Left renal pelvis (tissue), 4 donors: ENCODE measurements around the gene KPNA1. TPM values are rescaled to one million over a fixed set of nuclear protein-coding genes. Genes with fewer than 3 reads are reported as not detected.

ENCODE experiments used
- DNase-seq, 4 donors: peaks; one replicate each; pipeline ENCODE4 v3.0.0-alpha.2; 2013; ENCODE audit warnings: low read depth in 4 of 4, low spot score in 3 of 4
- polyA plus RNA-seq, 4 donors: library from polyadenylated mRNA; unstranded; fragments of 120-200 nt; gene quantifications; one replicate each; pipeline ENCODE4 v1.2.1, GENCODE V29; 2013; ENCODE audit not compliant: insufficient read length in 4 of 4

Gene KPNA1
- polyA plus RNA-seq, 4 donors = 38.6 to 54.6 (median 48.6) TPM

DNA sequence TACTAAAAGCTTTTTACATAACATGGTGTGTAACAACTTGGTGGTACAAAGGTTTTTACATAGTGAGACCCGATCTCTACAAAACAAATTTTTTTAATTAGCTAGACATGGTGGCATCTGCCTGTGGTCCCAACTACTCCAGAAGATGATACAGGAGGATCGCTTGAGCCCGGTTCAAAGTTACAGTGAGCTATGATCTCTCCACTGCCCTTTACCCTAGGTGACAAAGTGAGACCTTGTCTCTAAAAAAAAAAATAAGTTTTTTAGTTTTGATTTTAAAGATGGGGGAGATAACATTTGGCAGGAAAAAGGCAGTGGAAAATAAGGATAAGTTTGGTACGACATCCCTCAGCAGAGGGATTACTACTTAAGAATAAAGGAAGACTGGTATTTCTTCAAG lies 124.8 kb downstream of the KPNA1 start:
- DNase-seq = no peak

DNA sequence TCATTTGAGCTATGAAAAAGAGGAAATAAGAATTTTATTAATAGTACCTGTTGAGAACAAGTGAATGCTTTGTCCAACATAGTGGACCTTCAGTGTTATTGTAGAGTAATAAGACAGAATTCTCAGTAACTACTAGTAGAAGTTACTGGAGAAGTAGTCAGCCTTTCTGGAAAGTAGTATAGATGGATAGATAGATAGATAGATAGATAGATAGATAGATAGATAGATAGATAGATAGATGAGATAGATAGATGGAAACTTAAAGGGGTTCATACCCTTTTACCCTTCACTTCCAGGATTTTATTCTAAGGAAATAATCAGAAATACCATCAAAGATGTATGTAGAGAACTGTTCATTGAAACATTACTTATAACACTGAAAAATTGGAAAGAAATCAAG lies 125.5 kb downstream of the KPNA1 start:
- no peak for DNase-seq

DNA sequence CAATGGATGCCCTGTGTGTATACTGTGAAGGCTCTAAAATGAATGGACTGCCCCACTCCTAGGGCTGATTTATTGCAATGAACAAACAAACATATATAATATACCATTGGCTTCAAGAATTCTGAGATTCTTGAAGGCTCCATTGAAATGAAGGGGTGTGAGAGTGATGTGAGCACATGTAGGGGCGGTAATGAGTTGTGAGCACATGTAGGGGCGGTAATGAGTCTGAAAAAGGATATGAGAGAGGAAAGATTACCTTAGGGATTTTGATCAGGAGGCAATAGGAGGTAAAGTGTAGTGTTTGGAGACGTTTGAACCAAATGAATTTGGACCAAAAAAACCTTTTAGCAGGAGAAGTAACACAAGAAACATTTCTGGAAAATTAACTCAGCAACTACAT lies 127.0 kb downstream of the KPNA1 start:
- DNase-seq = no peak

DNA sequence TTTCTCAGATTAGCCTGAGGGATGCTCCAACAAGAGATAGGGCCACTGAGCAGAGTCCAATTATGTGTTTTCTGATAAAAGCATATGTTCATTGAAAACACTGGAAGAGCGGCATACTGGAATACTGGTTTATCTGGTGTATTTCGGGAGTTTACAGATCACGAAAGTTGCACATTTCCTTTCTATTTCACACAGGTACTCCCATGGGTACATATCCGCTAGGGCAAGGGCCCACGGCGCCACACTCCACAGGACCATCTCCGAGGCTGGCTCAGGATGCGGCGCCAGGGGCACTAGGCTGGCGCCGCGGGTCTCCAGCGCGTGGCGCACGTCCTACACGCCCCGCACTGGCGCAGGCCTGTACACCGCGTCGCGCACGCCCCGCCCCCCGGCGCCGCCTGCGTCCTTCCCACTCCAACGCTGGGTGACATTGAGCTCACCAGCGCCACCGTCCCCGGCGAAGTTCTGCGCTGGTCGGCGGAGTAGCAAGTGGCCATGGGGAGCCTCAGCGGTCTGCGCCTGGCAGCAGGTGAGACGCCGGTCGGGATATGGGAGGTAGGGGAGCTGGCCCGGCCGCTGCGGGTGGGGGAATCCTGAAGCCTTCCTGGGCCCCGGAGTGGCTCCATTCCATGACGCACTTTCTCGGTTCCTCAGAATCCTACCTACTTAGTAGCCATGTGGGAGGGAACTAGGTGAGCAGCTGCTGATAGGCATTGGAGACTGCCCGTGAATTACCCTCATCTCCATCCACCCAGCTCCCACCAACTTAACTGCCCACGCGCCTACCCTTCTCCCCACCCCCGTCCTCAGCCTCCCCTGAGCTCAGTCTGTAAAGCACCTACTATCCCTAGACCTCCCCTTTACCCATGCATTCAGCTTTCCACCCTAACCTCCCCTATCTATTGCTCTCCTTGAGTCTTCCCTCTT lies 130.7 kb downstream of the KPNA1 start, which contains the start of gene FAM162A:
Gene FAM162A (plus strand): TSS at position 412 of the 927 bp plus-strand sequence. CDS start 84 bp downstream, at position 496.
- peak; percentile 78 to 89 (median 87) for DNase-seq

DNA sequence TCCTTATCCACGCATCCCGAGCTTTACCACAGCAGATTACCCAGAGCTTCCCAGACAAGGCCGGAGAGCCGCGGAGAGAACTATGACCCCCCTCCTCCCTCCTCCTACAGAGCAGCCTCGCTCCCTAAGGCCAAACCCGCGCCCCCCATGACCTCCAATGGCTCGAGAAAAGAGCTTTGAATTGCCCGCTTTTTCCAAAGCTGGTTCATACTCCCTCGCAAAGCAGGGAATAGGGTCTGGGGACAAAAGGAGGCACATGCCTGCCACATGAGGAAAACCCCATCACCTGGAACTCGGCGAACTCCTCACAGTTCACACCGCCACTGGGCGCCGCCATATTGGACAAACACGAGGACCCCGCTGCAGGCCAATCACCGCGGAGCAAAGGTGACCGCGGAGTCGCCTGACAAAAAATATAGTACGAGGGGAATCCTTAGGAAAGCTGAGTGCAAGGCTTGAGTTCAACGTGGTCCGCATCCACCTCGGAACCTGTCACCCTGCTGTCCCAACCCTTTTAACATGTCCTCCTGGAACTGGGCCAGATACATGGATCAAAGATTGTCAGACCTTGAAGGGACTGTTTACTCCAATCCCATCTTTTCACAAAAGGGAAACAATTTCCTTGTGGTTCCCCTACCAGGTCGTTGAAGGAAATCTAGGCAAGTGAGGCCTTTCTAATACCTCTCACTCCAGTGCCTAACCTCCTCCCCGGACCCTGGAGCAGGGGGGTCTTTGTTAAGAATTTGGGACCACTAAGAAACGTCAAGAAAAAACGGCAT lies 131.7 kb downstream of the KPNA1 start, which contains the start of gene MIX23:
Gene MIX23 (minus strand): TSS at position 344 of the 779 bp plus-strand sequence. CDS start 7 bp downstream, at position 337.
- peak; percentile 72 to 79 (median 76) for DNase-seq

DNA sequence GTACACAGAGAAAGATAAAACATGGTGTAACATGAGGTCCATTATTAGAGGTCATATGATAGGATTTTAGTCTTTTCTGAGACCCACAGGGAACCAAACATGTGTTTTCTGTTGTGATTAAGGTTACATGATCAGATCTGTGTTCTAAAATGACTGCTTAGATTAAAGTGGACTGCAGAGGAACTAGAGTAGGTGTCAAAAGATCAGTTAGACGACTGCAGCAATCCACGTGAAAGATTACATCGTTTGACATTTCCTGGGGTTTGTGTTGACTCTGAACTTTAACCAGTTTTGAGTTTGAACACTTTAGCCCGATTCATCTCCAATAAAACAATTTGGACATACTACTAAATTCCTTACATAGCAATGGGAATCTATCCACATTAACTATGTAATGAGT lies 136.8 kb downstream of the KPNA1 start:
- no peak for DNase-seq

DNA sequence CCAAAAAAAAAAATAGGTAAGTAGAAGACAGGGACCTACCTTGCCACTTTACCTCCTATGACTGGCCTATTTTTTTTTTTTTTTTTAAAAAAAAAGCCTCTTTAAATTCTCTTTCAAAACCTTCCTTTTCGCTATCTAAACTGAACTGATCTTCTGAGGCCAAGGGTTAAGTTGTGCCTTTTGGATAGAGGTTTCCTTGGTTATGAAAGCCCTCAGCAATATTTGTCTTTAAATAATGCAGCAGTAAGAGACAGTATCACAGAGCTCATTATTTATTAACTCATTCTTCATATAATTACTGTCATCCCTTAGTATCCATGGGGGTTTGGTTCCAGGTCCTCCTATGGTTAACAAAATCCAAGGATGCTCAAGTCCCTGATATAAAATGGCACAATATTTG lies 140.7 kb downstream of the KPNA1 start:
- DNase-seq = no peak

Other genes starting within 250 kb of the KPNA1 start
- gene CSTA, start 189.7 kb downstream of the KPNA1 start, polyA plus RNA-seq = 1 to 10 TPM in 1 of 4 donors, under 1 TPM in 3; 0.53 to 1.4 (median 0.65) TPM
- gene MIX23, start 131.7 kb downstream of the KPNA1 start, polyA plus RNA-seq = 10 to 100 TPM; 33.8 to 74.2 (median 57.3) TPM
- 10 to 100 TPM; 35.4 to 79.1 (median 67.7) TPM for gene FAM162A, start 130.8 kb downstream of the KPNA1 start, polyA plus RNA-seq
- gene WDR5B, start 98.9 kb downstream of the KPNA1 start, polyA plus RNA-seq = 10 to 100 TPM in 1 of 4 donors, 1 to 10 TPM in 3; 7.8 to 11.7 (median 9.5) TPM
- gene PARP9, start 49.4 kb upstream of the KPNA1 start, polyA plus RNA-seq = 10 to 100 TPM; 13.3 to 17.0 (median 15.5) TPM
- 10 to 100 TPM; 13.9 to 15.9 (median 14.3) TPM for gene DTX3L, start 49.4 kb upstream of the KPNA1 start, polyA plus RNA-seq
- gene PARP15, start 62.7 kb upstream of the KPNA1 start, polyA plus RNA-seq = 1 to 10 TPM in 1 of 4 donors, under 1 TPM in 3; 0.24 to 1.1 (median 0.44) TPM
- 10 to 100 TPM; 14.7 to 30.9 (median 24.4) TPM for gene PARP14, start 165.9 kb upstream of the KPNA1 start, polyA plus RNA-seq